NB4 (cell line): ENCODE results near the gene PSAPL1.
"Not testable (repeated sequence)": the region's sequence is repeated elsewhere in the genome, so short reads cannot be mapped to it uniquely, and the experiment has no call there.

Source experiments
- DNase-seq: peaks from one replicate; pipeline ENCODE4 v3.0.0; 2010; ENCODE audit warnings: low read depth
- H3K4me3 ChIP-seq: one replicate; pipeline ENCODE4 v1.5.1; 2011; ENCODE audit warnings: mild to moderate bottlenecking, low read depth, low read length, moderate library complexity
- CTCF ChIP-seq: IDR thresholded peaks from one replicate; pipeline ENCODE4 v1.5.1; 2012; ENCODE audit warnings: low read depth, low read length
- MAX ChIP-seq: IDR thresholded peaks from 2 replicates; pipeline ENCODE4 v1.6.1; 2011; ENCODE audit warnings: low read depth, low read length
- MYC ChIP-seq: IDR thresholded peaks from 2 replicates; pipeline ENCODE4 v1.6.1; 2011; ENCODE audit warnings: low read depth, low read length
- POLR2A ChIP-seq: IDR thresholded peaks from 2 replicates; pipeline ENCODE4 v1.6.1; 2011; ENCODE audit warnings: mild to moderate bottlenecking; ENCODE audit not compliant: insufficient read length; ENCODE audit errors: extremely low read depth

Gene PSAPL1

GRCh38 chr4:7458477-7458876, 23.7 kb upstream of the PSAPL1 start:
- no peak overlapping the region for H3K4me3 ChIP-seq
- TF ChIP-seq POLR2A (no peak), CTCF (no peak), MYC (no peak), MAX (no peak)
- DNase-seq, result no peak

DNA sequence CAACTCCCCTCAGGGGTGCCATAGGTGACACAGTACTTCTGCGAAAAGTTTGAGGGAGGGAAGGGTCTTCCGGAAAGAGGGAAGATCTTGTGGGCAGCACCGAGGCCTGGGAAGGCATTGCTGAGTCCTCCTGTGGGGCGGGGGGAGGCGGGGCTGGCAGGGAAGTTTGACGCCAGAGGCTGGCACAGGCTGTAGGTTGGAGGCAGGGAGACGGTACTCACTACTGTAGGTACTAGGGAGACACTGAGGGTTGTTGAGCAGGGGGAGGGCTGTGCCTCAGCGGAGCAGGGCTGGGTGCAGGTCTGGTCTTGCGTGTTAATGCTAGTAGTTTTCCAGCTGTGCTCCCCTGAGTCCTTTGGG, 23.3 kb upstream of the PSAPL1 start:
- no peak for TF ChIP-seq POLR2A
- no peak for TF ChIP-seq MYC
- TF ChIP-seq MAX, result no peak
- TF ChIP-seq CTCF, result no peak
- DNase-seq, result no peak
- no peak overlapping the region for H3K4me3 ChIP-seq

DNA sequence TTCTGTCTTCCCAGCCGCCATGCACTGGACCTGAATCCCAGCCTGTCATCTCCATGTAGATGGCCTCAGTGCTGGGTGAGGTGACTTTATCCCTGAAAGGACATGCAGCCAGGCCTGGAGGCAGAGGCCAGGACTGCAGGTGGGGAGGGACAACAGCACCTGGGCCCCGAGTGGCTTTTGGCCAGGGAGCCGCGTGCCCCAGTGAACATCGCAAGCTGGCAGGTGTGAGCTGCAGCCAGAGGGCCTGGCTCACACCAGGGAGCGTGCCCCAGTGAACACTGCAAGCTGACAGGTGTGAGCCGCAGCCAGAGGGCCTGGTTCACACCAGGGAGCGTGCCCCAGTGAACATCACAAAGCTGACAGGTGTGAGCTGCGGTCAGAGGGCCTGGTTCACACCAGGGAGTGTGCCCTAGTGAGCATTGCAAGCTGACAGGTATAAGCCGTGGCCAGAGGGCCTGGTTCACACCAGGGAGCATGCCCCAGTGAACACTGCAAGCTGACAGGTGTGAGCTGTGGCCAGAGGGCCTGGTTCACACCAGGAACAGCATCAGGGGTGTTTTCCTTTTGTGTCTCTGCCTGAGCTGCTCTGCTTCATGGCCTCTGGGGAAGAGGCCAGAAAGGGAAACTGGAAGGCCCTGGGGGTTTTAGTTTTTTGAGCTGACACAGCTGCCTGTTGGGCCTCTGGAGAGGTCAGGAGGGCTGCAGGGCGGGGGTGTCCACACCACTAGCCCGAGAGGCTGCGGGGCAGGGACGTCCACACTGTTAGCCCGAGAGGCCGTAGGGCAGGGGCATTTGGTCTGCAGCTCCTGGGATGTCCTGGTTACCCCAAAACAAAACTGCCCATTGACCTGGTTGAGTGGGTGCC, 22.7 kb upstream of the PSAPL1 start:
- DNase-seq, result no peak
- no peak for TF ChIP-seq CTCF
- no peak for TF ChIP-seq MYC
- no peak for TF ChIP-seq POLR2A
- no peak for TF ChIP-seq MAX

GRCh38 chr4:7452802-7453201, 18.1 kb upstream of the PSAPL1 start:
- H3K4me3 ChIP-seq, DNase-seq: not testable (repeated sequence)

More for the DNA sequence above, 22.7 kb upstream of the PSAPL1 start:
- no peak overlapping the region for H3K4me3 ChIP-seq

DNA sequence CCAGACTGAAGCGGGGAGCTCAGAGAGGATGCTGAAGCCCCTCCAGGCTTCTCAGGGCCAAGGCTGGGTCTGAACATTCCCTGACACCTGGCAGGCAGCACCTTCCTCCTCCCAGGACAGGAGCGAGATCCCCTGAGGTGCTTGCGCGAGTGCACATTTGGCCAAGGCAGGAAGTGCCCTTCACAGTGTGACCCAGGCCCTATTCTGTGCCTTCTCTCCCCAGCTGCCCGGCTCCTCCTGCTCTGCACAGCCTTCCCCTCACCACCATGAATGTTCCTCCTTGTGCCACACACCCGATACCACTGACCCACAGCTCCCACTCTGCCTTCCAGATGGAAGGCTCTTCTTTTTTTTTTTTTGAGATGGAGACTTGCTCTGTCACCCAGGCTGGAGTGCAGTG, 17.1 kb upstream of the PSAPL1 start:
- no peak for DNase-seq

DNA sequence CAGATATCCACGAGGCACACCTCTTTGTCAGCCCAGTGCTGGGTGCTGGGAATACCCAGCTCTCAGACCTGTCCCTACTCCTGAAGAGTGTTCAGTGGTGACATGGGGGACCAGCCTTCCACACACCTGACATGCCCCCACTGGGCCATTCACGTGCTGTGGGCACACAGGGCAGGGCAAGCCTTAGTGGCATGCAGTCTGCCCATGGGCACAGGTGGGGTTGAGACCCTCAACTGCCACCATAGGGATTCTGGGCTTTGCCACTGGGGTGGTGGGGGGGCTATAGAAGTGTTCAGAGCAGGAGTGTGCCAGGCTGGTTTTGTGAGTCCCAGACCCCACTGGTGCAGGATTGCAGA, 16.7 kb upstream of the PSAPL1 start:
- no peak for DNase-seq
- H3K4me3 ChIP-seq, result no peak overlapping the region
- no peak for TF ChIP-seq MAX
- no peak for TF ChIP-seq MYC
- TF ChIP-seq POLR2A, result no peak
- TF ChIP-seq CTCF, result no peak

More for the DNA sequence above, 17.1 kb upstream of the PSAPL1 start:
- no peak overlapping the region for H3K4me3 ChIP-seq
- TF ChIP-seq MAX, result no peak
- no peak for TF ChIP-seq CTCF
- no peak for TF ChIP-seq POLR2A
